Stimulated activated CD8-positive, alpha-beta memory T cell treated with anti-CD3 and anti-CD28 coated beads, Interleukin-7, amount 100 ng/mL, for 48 hours (primary cell): ENCODE data around the gene MCF2L2.

Source experiments
- DNase-seq, 2 donors: peaks; one replicate each; pipeline ENCODE4 v3.0.0-alpha.2; 2020; ENCODE audit warnings: low read depth in 1 of 2; ENCODE audit errors: extremely low read depth in 1 of 2

The MCF2L2 gene

GRCh38 chr3:183370391-183370790, 58.0 kb downstream of the MCF2L2 start:
- no peak for DNase-seq

DNA sequence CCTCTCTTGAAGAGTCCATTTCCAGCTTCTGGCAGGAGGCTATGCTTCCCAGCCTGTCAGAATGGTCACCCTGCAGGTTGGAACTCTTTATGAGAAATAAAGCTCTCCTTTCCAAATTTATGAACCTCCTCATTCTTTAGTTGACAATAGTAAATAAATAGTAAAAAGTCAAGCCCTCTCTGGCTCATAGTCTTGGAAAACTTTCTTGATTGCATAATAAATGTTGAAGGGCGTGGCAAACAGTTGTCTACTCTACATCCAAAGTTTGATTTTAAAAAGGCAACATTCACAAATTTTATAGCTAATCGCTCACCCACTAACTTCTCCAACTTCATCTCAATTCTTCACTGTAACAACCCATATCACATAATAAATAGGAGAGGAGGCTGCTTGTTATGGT, 58.8 kb downstream of the MCF2L2 start:
- no peak for DNase-seq

- DNase-seq: no peak
Measured at GRCh38 chr3:183369117-183369516, 59.3 kb downstream of the MCF2L2 start.

- no peak for DNase-seq
Measured at GRCh38 chr3:183360971-183361624, 67.3 kb downstream of the MCF2L2 start.

DNA sequence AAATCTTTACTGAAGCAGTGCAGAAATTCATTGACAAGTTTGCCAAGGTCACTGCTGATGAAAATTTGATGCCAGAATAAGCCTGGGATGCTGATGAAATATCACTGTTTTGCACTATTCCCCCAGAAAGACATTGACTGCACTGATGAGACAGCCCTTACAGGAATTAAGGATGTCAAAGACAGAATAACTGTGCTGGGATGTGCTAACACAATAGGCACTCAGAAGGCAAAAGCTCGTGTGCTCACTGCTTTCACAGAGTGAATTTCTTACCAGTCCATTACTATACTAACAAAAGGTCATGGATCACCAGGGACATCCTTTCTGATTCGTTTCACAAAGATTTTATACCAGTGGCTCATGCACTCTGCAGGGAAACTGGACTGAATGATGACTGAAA, 69.4 kb downstream of the MCF2L2 start:
- no peak for DNase-seq

DNA sequence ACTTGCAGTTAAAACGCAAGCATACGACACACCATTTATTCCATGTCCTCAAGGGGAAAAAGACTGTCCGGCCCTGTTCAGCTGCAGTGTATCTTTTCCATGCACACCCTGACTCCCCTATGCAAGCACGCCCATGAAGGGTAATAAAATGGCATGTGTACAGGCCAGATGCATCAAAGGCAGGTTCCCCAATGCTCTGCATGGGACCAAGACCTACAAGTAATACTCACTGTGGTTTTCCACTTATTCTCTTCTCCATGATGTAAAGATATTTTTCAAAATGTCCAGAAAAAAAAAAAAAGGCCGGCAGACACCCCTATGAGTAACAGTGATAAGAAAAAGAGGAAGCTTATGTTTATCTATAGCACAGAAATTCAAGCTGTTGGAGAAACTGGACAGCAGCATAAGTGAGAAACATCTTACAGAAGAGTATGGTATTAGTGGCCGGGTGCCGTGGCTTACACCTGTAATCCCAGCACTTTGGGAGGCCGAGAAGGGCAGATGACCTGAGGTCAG, 70.8 kb downstream of the MCF2L2 start:
- no peak for DNase-seq

DNA sequence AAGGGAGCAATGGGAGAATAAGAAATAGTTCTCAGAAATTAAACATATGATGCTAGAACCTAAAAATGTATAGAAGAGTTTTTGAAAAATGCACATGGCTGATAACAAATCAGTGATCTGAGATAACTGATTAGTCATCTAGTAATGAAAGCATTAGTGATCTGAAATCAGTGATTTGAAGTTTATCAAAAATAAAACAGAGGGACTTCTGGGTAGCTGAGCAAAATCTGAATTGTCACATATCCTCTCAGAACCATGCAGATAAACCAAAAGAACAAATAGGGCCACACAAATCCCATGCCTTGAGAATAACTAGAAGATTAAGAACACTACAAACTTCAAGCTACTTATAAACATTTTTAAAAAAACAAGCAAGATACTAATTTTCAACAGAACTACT, 71.5 kb downstream of the MCF2L2 start:
- DNase-seq: no peak

GRCh38 chr3:183354874-183355273, 73.5 kb downstream of the MCF2L2 start:
- DNase-seq: no peak

DNA sequence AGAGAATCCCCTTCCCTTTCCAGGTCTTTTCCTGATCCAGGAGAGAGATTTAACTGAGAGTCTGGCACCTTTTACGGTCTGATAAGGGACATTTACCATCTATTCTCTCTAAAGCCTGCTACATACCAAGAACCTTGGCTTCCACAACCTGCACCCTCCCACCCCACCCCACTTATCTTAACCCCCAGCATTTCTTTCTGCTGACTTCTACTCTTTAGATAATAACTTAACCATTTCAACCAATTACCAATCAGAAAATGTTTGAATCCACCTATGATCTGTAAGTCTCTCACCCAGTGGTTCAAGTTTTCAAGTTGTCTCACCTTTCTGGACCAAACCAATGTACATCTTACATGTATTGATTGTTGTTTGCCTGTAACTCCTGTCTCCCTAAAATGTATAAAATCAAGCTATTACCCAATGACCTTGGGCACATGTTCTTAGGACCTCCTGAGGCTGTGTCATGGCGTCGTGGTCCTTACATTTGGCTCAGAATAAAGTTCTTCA, 74.0 kb downstream of the MCF2L2 start:
- no peak for DNase-seq

- DNase-seq: no peak
Measured at GRCh38 chr3:183353421-183353820, 75.0 kb downstream of the MCF2L2 start.

- DNase-seq: no peak
Measured at GRCh38 chr3:183350164-183350563, 78.3 kb downstream of the MCF2L2 start.

DNA sequence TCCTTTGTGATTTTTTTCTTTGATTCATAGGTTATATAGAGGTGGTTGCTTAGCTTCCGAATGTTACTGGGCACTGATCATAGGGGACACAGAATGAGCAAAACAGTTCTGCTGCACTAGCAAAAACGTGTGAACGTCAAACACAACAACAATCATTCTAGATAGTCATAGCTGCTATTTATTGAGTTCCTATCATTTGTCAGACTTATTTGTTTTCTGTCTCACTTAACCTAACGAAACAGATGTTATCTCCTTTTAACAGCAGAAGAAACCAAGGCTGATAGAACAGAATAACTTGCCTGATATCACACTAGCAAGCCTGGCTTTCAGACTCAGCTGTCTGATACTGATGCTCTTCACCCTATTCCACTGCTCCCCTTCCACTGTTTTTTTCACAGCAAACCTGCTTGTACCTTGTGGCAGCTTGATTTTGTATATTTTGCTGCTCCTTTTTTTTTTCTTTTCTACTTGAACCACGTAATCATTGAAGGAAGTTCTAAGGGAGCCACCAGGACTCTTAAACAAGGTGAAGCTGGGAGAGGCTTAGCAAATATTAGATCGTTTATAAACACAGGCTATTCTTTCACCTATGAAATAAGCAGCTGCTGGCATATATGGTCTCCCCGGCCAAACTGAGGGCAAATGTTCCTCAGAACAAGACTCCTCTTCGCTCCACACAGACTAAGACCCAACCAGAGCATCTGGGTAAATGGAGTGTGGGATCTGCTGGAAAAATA, 78.8 kb downstream of the MCF2L2 start:
- no peak for DNase-seq

GRCh38 chr3:183342824-183343223, 85.6 kb downstream of the MCF2L2 start:
- no peak for DNase-seq

DNA sequence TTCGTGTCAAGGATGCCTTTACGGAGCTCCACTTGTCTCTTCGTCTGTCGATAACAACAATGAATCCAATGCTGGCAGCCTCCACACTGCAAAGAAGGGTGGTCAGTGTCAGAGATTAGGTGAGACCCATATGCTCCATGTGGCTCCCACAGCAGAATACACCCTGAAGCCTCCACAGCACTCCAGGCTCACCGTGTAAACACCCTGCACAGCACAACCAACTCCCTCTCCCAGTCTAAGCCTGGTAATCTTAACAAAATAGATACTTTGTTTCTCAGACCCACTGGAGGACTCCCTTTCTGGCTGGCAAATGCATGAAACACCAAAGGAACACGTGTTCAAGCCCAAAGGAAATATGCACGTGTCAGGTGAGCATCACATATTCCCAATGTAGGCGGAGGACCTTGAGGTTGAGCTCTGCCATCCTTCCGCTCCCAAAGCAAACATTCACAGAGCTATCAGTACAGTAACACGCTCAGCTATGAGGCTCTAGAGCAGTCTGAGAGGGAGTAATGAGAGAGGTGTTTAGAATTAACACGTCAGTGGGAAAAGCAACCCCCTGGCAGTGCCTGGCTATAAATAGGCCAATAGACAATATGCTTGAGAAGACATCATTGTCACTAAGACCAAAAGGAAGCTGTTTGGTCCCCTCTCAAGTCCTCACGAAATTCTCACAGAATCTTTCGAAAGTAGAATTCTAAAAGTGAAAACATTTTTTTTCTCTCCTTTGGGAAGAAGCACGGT, 86.7 kb downstream of the MCF2L2 start:
- no peak for DNase-seq

GRCh38 chr3:183340222-183340621, 88.2 kb downstream of the MCF2L2 start:
- no peak for DNase-seq

- no peak for DNase-seq
Measured at GRCh38 chr3:183339461-183340086, 88.8 kb downstream of the MCF2L2 start.

- DNase-seq: no peak
Measured at GRCh38 chr3:183338520-183338919, 89.9 kb downstream of the MCF2L2 start.

- DNase-seq: no peak
Measured at GRCh38 chr3:183332487-183332886, 95.9 kb downstream of the MCF2L2 start.

- no peak for DNase-seq
Measured at GRCh38 chr3:183331498-183331897, 96.9 kb downstream of the MCF2L2 start.

GRCh38 chr3:183330881-183331280, 97.5 kb downstream of the MCF2L2 start:
- no peak for DNase-seq

GRCh38 chr3:183329543-183329942, 98.9 kb downstream of the MCF2L2 start:
- no peak for DNase-seq
